NK-92 treated with Interleukin-12 subunit alpha and Interleukin-12 subunit beta, amount 100 ng/mL, for 24 hours (cell line): Measurements from ENCODE around the gene VAV2.

Source experiments
- DNase-seq: peaks from one replicate; lab custom pipeline; 2025; lab: John Stamatoyannopoulos, UW

Gene VAV2

DNA sequence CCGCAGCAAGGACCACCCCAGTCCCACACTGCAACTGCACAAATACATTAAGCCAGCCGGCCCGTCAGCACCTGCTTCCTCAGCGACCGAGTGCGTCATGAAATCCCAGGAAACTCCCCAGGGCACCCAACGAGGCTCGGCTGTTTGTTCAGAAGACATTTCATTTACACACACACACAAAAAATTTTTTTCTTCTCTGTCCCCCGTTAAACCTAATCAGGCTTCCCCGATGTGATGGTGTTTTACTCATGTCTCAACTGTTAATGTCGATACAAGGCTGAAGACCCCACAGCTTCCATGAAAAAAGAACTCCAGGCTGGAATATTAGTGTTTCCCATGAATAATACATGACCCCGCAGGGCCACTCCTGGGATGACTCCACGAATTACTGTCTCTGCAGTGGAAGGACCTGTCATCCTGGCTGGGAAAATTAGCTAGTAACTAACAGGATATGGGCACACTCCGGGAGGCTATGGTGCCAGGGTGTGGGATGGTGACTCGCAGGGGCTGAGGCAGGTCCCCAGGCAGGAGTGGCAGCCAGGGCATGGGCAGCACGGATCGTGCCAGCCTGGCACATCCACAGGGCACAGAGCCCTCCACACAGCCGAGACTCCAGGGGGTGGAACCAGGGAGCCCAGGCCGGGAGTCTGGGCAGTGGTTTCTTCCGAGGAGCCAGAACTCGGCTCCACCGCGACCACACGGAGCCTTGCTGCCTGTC lies 102.4 kb downstream of the VAV2 start:
- no peak for DNase-seq

DNA sequence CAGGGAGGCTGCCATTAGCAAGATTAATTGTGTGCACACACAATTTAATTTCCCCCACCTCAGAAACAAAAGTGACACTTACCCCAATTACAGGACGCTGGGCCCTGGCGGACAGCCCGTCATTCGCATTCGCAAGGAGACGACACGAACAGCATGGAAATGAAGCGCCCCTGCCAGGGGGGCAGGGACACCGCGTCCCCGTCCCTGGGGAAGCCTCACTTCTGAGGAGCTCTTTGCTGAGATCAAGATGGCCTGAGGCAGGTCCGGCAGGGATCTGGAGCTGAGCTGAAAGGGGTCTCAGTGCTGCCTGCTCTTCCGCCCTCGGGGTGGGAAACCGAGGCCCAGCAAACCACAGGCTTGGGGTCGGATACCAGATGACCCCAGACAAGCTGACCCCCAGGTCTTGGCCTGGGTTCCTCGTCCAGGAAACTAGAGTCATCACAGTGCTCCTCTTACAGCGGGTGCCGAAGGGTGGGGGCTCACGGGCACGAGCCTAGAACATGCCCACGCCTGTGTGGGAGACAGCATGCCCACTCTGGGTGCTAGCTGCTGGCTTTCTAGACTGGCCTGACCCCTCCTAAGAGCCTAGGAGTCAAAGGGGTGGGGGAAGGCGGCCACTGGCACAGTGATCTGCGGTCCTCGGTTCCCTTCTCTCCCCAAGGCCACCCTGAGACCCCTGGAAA lies 103.2 kb downstream of the VAV2 start:
- no peak for DNase-seq

DNA sequence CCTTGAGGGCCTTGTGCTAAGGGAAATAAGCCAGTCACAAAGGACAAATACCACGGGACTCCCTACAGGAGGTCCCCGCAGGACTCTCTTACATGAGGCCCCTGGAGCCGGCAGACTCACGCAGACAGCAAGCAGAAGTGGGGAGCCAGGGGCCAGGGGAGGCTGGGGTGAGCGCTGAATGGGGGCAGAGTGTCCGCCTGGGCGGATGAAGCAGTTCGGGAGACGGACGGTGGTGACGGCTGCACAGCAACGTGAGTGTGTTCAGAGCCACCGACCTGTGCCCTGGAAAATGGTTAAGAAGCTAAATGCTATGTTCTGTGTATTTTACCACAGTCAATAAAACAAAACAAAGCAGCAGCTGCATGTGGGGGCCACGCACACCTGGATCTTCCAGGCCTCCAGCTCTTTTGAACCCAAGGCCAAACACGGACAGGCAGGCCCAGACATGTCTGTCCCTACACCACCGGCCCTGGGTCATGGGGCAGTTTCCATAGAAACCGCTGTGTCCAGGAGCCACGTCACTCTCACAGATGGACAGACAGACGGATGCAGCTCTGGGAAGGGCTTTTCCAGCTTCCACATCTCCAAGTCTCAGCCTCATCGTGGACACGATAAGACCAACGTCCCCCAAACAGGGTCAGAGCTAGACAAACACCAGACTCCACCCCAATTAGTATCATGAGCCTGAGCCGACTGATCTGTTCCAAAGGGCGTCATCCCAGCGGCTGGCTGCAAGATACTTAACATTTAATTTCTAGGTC lies 103.9 kb downstream of the VAV2 start:
- no peak for DNase-seq

DNA sequence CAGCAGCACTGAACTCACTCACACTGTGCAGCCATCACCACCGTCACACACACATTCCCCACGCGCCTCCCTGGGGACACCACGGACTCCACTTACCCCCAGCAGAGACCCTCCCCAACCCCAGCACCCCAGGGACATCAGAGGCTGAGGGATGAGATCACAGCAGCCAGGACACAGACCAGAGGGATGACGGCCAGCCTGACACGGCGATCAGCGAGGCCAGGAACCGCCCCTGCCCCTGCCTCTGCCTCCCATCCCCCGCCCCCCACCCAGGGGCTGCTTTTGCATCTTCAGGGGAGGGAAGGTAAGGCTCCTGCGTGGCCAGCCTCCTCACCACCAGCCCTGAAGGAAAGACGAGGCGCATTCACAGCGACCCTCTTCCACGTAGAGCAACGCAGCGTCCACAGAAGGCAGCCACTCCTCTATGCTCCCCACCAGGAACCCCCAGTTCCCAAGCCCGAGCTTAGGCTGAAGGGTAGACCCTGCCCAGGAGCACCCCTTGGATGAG lies 104.5 kb downstream of the VAV2 start:
- no peak for DNase-seq

DNA sequence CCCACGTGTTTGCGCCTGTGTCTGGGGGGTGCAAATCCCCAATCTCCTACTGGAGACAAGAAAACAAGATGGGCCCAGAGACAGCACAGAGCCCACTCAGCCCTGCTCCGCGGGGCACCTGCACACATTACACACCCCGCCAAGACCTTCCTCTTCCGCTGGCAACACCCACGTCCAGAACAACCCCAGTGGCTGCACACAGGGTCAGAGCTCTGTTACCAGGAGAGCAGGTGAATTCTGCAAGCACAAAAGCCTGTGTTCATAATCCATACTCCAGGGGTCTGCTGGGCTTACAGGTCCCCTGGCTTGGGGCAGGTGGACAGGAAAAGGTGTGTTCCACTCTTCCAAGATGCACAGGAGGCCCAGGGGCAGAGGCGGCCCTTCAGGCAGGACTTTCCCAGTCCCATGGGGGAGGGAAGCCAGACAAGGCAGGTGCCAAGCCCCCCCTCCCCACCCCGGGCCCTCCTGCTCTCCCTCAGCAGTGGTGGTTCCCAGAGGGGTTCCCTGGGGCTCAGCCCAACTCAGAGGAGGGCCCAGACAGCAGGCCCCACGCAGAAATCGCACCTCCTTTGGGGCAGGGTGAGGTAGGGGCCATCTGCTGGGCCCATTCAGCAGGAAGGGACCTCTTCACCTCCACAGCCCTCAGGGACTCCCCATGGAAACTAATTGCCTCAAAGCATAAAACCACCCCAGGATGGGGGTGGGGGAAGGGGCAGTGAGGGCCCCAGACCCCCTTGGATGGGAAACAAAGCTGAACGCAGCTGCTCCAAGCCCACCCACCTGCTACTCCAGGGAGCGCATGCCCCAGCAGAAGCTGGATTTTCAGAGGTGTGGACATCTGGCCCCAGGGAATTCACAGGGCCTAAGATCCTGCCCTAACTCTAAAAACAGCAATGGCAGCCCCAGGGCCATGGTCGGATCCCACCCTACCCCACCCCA lies 105.3 kb downstream of the VAV2 start:
- no peak for DNase-seq

DNA sequence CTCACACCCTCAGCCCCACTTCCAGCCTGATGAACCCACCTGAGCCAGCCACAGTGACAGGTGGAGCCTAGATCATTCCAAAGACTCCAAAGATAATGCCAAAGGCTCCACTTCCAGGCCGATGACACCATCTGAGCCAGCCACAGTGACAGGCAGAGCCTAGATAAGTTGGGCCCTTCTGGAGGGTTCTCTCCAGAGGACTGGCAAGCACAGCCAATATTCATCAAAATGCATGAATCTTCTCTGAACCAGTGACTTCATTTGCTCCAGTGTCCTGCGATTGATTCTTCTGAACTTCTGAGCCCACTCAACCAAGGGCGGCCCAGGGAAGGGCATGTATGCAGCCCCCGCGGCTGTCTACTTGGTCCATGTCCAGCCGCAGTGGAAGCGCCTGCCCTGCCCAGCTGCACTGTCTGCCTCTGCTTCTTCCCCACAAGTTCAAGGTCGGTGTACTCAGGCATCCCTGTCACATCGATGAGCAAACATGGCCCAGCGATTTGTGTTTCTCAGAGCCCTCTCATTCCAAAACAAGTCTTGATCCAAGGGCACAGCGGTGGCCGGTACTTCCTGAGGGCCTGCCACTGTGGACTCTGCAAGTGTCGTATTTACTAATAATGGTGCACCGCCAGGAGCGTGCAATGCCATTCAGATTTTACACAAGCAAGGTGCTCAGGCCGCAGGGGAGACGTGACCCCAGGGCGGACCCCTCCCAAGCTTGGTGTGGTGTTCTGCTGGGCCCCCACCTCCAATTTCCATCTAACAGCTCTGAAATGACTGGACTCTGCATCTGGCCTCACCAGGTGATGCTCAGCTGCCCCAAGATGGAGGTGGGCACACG lies 107.0 kb downstream of the VAV2 start:
- no peak for DNase-seq

DNA sequence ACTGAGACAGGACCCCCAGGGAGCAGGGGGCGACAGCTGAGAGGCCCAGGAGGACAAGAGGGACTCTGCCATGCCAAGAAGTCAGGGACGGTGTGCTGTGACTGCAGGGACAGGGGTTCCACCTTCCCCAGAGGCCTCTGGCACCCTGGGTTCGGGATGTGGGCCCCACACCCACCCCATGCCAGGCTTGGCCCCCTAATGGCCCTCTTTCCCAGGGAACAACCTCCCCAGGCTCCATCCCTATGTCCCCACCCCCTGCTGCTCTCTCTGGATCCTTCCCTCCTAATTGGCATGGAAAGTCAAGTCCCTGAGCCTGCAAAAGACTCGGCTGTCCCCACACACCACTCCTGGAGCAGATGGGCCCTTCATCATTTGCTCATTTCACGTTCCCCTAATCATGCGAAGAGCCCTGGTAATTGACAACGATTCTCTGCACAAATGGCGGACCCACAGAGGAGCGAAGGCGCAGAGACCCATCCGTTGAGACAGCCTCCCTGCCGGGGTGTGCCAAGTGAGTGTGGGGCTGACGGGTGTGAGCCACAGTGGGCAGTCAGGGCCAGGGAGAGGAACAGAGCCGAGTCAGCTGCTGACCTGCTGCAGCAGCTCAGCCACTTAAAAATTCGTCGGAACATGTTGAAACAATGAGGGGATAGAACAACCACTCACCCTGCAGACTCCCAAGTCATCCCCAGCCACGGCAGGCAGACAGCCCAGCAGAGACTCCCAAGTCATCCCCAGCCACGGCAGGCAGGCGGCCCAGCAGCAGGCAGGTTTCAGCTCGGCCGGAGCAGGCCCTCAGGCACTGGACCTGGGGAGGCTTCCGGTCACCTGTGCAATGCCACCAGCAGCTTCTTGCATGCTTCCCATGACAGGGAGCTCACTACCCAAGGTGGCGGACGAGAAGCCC lies 109.0 kb downstream of the VAV2 start:
- DNase-seq = no peak

DNA sequence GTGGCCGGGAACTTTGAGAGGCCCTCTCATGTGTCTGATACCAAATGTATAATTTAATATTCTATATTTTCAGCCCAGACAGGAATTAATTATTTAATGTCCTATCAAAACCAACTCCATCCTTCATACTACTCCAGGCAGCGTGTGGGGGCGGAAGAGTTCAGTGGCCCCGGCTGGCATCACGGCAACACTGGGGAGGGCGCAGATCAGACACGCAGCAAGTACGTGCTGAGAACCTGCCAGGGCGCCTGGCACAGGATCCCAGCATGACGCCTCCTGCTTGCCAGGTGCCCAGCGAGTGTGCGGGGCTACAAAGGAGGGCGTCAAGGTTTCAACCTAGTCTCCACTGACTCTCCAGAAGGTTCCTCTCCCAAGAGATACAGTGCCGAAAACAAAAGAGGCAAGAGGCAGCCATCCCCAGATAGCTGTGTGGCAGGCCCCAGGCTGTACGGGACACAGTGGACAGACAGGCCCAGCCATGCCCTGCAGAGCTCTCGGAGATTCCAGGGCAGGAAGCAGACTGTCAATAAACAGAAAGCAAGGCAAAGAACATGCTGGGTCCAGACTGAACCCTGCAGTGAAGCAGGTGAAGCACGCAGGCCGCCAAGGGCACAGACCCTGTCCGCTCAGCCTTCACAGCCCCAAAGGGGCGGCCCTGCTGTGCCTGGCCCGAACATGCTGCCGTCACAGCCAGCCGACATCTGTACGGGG lies 110.3 kb downstream of the VAV2 start:
- no peak for DNase-seq

DNA sequence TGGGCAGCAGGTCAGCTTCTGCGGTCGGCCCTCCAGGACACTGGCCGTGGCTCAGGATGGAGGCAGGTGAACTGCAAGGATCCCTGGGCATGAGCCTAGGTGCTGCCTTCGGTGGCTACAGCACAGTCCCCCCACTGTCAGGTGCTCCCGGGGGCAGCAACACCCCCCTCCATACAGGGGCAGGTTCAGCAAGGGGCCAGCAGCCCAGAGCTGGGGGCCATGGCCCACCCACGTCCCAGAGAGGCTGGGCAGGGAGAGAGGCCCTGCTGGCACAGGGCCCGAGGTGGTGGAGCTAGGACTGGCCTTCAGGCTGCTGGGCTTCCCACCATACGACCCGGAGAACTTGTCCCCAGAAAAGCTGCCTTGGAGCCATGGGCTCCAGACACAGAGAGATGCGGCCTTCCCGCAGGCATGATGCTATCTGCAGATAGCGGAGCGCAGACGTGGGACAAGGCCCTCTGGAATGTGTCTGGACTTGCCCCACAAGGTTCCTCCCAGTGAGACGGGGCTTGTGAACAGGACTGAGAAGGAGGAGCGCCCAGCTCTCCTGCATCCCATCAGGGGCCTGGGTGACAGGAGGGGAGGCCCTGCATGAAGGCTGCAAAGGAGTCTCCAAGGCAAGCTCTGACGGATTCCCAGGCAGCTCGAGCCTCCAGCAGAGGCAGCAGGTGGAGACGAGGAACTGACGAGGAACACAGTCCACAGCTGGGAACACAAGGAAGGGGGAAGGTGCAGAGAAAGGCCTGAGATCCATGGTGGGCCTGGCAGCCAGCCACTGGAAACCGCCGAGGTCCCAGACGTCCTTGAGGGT lies 111.1 kb downstream of the VAV2 start:
- DNase-seq = no peak

DNA sequence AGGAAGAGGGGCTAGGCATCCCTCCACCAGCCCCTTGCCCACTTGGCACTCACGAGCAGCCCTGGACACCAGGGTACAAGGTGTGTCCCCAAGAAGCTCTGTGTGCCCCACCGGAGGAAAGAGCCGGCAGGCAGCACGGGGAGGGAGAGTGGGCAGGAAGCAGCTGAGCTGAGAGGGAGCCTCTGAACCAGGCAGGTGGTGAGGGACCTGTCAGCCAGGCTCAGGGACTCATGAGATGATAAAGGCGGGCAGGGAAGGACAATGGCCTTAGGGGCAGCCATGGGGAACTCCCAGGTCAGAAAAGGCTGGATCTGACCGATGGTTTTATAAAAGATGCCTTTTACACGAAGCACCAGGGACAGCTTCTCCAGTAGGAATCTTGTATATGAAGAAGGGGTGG lies 112.0 kb downstream of the VAV2 start:
- DNase-seq = no peak

DNA sequence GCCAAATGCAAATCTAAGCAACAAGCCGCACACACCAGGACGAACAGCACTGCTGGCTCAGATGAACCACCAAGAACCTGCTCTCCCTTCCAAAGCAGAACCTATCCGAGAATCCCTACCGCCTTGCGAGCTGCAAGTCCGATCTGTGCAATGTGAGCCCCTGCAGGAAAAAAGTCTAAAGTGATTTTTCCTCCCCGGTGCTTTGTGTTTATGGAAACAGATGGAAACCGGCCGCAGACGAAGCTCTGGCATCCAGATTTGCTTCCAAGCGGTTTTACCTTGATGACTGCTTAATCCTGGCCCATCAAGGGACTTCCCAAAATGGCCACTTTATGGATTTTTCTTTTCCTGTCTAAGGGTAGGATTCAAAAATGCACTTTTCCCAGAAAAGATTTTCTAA lies 112.5 kb downstream of the VAV2 start:
- no peak for DNase-seq

DNA sequence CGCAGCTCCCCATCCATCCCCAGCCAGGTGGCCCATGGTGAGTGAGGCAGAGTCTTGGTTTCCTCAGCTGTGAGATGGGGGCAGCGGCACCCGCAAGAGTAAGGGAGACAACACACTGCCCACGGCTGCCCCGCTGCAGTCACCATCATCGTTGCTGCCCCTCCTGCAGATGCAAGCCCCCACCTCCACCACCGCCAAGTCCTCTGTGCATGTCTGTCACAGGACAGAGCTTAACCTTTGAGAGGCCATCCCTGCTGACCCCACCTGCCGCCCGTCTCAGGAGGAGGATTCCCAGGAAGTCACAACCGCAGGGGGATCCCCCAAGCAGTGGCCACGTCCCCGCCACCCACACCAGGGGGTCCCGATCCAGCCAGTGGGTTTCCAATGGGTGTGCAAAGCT lies 113.7 kb downstream of the VAV2 start:
- no peak for DNase-seq

DNA sequence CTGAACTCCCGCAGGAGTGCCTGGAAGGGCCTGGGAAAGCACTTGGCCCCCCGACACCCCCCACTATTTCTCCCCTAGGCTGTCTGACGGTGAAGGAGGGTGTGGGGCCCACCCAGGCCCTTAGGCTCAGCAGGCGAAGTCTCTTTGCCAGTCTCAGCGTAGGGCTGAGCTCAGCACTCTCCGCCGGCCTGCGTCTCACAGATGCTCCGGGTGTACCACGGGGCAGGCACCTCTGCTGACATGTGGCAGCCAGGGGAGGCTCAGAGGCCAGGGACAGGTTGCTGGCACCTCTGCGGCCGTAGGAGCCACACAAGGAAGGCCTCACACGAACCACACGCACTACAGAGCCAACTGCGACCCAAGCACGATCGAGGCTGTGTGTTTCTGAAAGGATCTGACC lies 114.2 kb downstream of the VAV2 start:
- DNase-seq = no peak

DNA sequence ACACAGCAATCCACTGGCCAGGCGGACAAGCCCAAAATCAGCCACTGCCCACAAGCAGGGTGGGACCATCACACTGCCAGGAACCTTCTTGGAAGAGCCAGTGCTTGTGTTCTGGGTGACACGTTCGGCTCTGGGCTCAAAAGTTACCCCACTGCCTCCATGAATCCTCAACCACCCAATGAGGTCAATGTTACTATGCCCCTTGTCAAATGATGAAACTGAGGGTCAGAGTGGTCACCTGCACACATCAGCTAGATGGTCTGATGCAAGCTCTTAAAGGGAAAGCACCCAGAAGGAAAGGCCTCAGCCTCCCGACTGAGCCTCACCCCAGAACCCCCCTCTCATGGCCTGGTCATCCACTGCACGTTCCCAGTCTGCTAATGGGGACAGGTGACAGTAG lies 114.8 kb downstream of the VAV2 start:
- no peak for DNase-seq

DNA sequence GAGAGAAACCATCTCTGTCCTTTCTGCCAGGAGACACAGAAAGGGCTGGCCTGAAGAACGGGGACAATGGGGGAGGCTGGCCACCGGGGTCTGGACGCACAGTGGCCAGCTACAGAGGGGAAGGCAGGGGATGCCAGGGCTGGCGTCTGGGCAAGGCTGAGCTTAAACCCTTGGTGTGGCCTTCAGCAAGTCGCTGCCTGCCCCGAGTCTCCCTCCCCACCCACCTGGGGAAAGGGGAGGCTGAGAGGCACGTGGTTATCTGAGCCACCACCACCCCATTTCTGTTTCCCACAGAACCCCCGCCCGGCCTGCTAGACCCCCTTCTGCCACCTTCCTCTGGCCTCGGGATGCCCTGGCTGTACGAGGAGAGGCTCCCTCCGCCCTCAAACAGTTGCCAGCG lies 115.3 kb downstream of the VAV2 start:
- no peak for DNase-seq

DNA sequence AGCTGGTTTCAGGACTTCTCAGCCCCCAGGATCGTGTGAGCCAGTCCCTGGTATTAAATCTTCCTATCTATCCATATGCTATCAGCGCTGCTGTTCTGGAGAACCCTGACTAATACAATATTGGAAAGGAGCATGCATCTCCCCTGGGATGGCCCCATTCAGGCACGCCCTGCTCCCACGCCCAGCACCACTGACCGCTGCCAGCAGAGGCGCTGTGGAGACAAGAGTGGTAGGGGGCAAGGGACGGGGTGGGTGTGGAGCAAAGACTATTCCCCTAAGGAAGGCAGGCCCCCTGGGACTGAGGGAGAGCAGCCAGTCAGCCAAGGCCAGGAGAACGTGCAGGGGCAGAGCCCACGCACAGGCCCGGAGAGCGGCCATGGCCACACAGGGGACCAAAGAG lies 116.0 kb downstream of the VAV2 start:
- DNase-seq = no peak

DNA sequence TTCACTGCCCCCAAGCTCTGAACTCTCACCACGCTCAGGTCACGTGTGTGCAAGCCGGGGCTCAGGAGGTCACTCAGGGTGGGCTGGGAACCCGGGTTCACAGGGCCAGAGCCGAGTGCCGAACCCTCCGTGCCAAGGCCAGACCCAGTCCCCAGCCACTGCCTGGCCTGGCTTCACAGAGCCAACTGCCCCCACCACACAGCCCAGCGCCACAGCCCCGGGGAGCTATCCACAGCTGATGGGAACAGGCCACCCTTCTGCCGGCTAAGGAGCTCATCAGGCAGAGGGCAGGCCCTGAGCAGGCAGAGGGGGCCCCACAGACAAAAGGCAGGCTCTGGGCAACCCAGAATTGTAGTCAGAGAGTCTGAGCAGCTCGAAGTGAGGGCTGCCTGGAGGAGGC lies 117.0 kb downstream of the VAV2 start:
- no peak for DNase-seq

DNA sequence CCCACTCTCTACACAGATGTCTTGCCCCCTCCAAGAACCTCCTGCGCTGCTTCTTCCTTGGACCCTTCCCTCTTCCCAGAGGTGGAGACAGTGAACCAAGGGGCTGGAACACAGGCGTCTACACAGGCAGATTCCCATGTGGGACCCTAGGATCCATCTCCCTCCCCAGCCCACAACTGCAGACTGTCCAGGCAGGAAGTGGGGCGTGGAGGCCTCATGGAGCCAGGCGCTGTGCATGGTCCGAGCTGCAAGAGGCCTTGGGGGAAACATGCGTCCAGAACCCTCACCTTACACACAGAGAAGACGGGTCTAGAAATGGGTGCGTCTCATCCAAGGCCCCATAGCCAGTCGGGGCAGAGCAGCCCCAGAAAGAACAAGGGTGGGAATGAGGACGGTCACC lies 117.5 kb downstream of the VAV2 start:
- DNase-seq = no peak
